HEK293T (cell line): Measurements from ENCODE around the gene ZBTB34.
"Not testable (repeated sequence)": the region's sequence is repeated elsewhere in the genome, so short reads cannot be mapped to it uniquely, and the experiment has no call there.

ENCODE experiments used
- CTCF ChIA-PET: fragments of 350-600 bp; formaldehyde crosslinking; extraction: SDS; loops from one replicate; lab custom pipeline; 2021; ENCODE audit warnings: antibody characterized with exemption, inconsistent platforms; lab: Yijun Ruan, JAX
- POLR2A ChIA-PET: fragments of 350-600 bp; formaldehyde crosslinking; extraction: SDS; loops from one replicate; lab custom pipeline; 2020; ENCODE audit warnings: antibody characterized with exemption, inconsistent platforms; lab: Yijun Ruan, JAX
- DNase-seq: peaks from one replicate; pipeline ENCODE4 v3.0.0; 2012; ENCODE audit warnings: mixed read lengths; ENCODE audit errors: extremely low spot score
- ARNT ChIP-seq: fragments of 450-650 bp; IDR thresholded peaks from 2 replicates; pipeline ENCODE4 v1.6.1; 2017; ENCODE audit warnings: mild to moderate bottlenecking
- BHLHE40 ChIP-seq: fragments of 450-650 bp; IDR thresholded peaks from 2 replicates; pipeline ENCODE4 v1.6.1; 2016; ENCODE audit warnings: mild to moderate bottlenecking, moderate library complexity, borderline replicate concordance
- CTBP1 ChIP-seq: fragments of 450-650 bp; IDR thresholded peaks from 2 replicates; pipeline ENCODE4 v1.6.1; 2016; ENCODE audit warnings: borderline replicate concordance
- ELF4 ChIP-seq: fragments of 450-650 bp; IDR thresholded peaks from 2 replicates; pipeline ENCODE4 v1.6.1; 2017; ENCODE audit warnings: antibody characterized with exemption
- FOXA1 ChIP-seq: fragments of 450-650 bp; IDR thresholded peaks from 2 replicates; pipeline ENCODE4 v1.6.1; 2016; ENCODE audit warnings: mild to moderate bottlenecking
- FOXK2 ChIP-seq: fragments of 450-650 bp; IDR thresholded peaks from 2 replicates; pipeline ENCODE4 v1.6.1; 2016; ENCODE audit warnings: mild to moderate bottlenecking
- FOXM1 ChIP-seq: fragments of 450-650 bp; IDR thresholded peaks from 2 replicates; pipeline ENCODE4 v1.6.1; 2017; ENCODE audit warnings: mild to moderate bottlenecking, borderline replicate concordance
- HDGF ChIP-seq: fragments of 450-650 bp; IDR thresholded peaks from 2 replicates; pipeline ENCODE4 v1.6.1; 2017; ENCODE audit warnings: antibody characterized with exemption, borderline replicate concordance
- L3MBTL2 ChIP-seq: fragments of 450-650 bp; conservative IDR thresholded peaks from 2 replicates; pipeline ENCODE4 v1.6.1; 2016; ENCODE audit warnings: mild to moderate bottlenecking
- LEF1 ChIP-seq: fragments of 450-650 bp; IDR thresholded peaks from 2 replicates; pipeline ENCODE4 v1.6.1; 2017; ENCODE audit warnings: mild to moderate bottlenecking, borderline replicate concordance
- NFRKB ChIP-seq: fragments of 450-650 bp; IDR thresholded peaks from 2 replicates; pipeline ENCODE4 v1.6.1; 2016; ENCODE audit warnings: mild to moderate bottlenecking, moderate library complexity
- PKNOX1 ChIP-seq: fragments of 450-650 bp; IDR thresholded peaks from 2 replicates; pipeline ENCODE4 v1.6.1; 2016
- SP1 ChIP-seq: fragments of 450-650 bp; IDR thresholded peaks from 2 replicates; pipeline ENCODE4 v1.6.1; 2017
- SUZ12 ChIP-seq: fragments of 450-650 bp; IDR thresholded peaks from 2 replicates; pipeline ENCODE4 v1.6.1; 2016; ENCODE audit warnings: mild to moderate bottlenecking
- TARDBP ChIP-seq: fragments of 450-650 bp; IDR thresholded peaks from 2 replicates; pipeline ENCODE4 v1.6.1; 2016
- ZNF384 ChIP-seq: fragments of 450-650 bp; IDR thresholded peaks from 2 replicates; pipeline ENCODE4 v1.6.1; 2016

Gene ZBTB34

GRCh38 chr9:126822873-126823272 lies 37.6 kb upstream of the ZBTB34 start:
- CTCF ChIA-PET: no interaction called here
- POLR2A ChIA-PET: no interaction called here
- DNase-seq: no peak
- TF ChIP-seq ZNF384 (no peak), ELF4 (no peak), LEF1 (no peak), CTBP1 (no peak)

GRCh38 chr9:126824052-126824451 lies 36.4 kb upstream of the ZBTB34 start:
- POLR2A ChIA-PET: interaction anchor here (0.8 kb wide), 1 partner anchor 19 kb away, joined by 3 read pairs; the partner anchor contains the start of gene ZBTB43
- DNase-seq, CTCF ChIA-PET: not testable (repeated sequence)

DNA sequence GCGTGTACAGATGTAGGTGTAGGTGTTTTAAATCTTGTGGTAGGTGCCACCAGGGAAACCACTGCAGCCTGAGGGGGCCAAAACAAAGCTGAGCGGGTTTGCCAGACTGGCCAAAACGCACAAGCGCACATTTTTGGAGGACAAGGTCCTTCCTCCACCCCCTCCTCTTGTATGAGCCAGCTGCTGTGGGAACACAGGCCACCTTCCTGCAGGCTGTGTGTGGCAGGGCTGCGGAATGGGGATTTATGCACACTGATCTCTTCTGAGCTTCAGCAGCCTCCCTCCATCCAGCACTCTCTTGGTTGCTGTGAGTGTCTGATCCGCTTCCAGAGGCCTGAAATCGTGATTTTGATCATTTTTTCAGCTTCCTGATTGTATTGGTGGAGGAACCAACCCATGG lies 33.2 kb upstream of the ZBTB34 start:
- CTCF ChIA-PET: interaction anchor here (0.7 kb wide), 1 partner anchor 15 kb away, joined by 3 read pairs; no protein-coding TSS in a partner anchor
- DNase-seq: no peak
- POLR2A ChIA-PET: no interaction called here
- TF ChIP-seq NFRKB (no peak), CTBP1 (no peak), ZNF384 (no peak), FOXK2 (no peak), FOXA1 (no peak), ELF4 (no peak)

GRCh38 chr9:126829035-126829434 lies 31.4 kb upstream of the ZBTB34 start:
- ChIA-PET CTCF (interaction anchor here (0.7 kb wide), 2 partner anchors 11 to 23 kb away, joined by 3 read pairs; no protein-coding TSS in a partner anchor), POLR2A (no interaction called here)
- TF ChIP-seq ZNF384 (no peak), ELF4 (no peak)
- no peak for DNase-seq

- DNase-seq: no peak
- CTCF ChIA-PET: no interaction called here
- POLR2A ChIA-PET: interaction anchor here (0.8 kb wide), 1 partner anchor 26 kb away, joined by 4 read pairs; the partner anchor contains the start of gene ZBTB43
- TF ChIP-seq ARNT: no peak
- no peak for TF ChIP-seq CTBP1
- TF ChIP-seq SP1: no peak
- no peak for TF ChIP-seq NFRKB
- no peak for TF ChIP-seq FOXK2
- no peak for TF ChIP-seq PKNOX1
- TF ChIP-seq TARDBP: no peak
- no peak for TF ChIP-seq LEF1
- no peak for TF ChIP-seq ELF4
- TF ChIP-seq BHLHE40: no peak
- TF ChIP-seq HDGF: no peak
- TF ChIP-seq L3MBTL2: no peak
- TF ChIP-seq FOXM1: no peak
- TF ChIP-seq SUZ12: no peak
- TF ChIP-seq ZNF384: no peak
- TF ChIP-seq FOXA1: no peak
Measured at GRCh38 chr9:126830827-126831226, 29.6 kb upstream of the ZBTB34 start.

GRCh38 chr9:126832440-126832839 lies 28.0 kb upstream of the ZBTB34 start:
- CTCF ChIA-PET: no interaction called here
- POLR2A ChIA-PET: no interaction called here
- no peak for DNase-seq
- no peak for TF ChIP-seq ELF4
- TF ChIP-seq FOXK2: no peak
- TF ChIP-seq BHLHE40: no peak
- no peak for TF ChIP-seq FOXA1
- TF ChIP-seq FOXM1: no peak
- no peak for TF ChIP-seq TARDBP
- TF ChIP-seq PKNOX1: no peak
- no peak for TF ChIP-seq NFRKB
- no peak for TF ChIP-seq SP1
- TF ChIP-seq ARNT: no peak

DNA sequence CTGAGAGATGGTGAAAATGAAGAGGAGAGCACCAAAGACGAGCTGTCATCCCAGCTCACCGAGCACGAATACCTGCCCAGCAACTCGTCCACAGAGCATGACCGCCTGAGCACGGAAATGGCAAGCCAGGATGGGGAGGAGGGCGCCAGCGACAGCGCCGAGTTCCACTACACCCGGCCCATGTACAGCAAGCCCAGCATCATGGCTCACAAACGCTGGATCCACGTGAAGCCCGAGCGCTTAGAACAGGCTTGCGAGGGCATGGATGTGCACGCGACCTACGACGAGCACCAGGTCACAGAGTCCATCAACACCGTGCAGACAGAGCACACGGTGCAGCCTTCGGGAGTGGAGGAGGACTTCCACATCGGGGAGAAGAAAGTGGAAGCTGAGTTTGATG lies 27.4 kb upstream of the ZBTB34 start:
- CTCF ChIA-PET: no interaction called here
- DNase-seq: no peak
- POLR2A ChIA-PET: no interaction called here
- no peak for TF ChIP-seq TARDBP
- no peak for TF ChIP-seq ARNT
- no peak for TF ChIP-seq HDGF
- no peak for TF ChIP-seq L3MBTL2
- TF ChIP-seq ZNF384: no peak
- TF ChIP-seq BHLHE40: no peak
- no peak for TF ChIP-seq ELF4
- TF ChIP-seq FOXK2: no peak
- TF ChIP-seq FOXM1: no peak
- TF ChIP-seq FOXA1: no peak
- TF ChIP-seq LEF1: no peak
- no peak for TF ChIP-seq SUZ12
- no peak for TF ChIP-seq NFRKB
- TF ChIP-seq PKNOX1: no peak
- TF ChIP-seq CTBP1: no peak
- TF ChIP-seq SP1: no peak
